ENCODE results near the gene ME3. TPM values are rescaled to one million over a fixed set of nuclear protein-coding genes. Genes with fewer than 3 reads are reported as not detected.

The ME3 gene
- total RNA-seq, 4 donors from 2014 or later, result 30.8 to 54.6 (median 36.7) TPM

- no peaks in the 10 kb centered on the region for H3K27me3 ChIP-seq
- 72 to 83% methylated on average over 2 of the region's 2 CpGs for WGBS, 2 donors
Measured at GRCh38 chr11:86708669-86709068, 36.3 kb upstream of the ME3 start.

GRCh38 chr11:86706338-86707131 is 34.1 kb upstream of the ME3 start:
- Histone ChIP-seq H3K36me3 (no peaks in the 10 kb centered on the region), H3K9me3 (no peaks in the 10 kb centered on the region), H3K27ac (no peak overlapping the region), H3K4me1 (peaks cover 0 to 10% (median 0%) of the 10 kb centered on the region in 4 donors), H3K4me3 (no peak overlapping the region), H3K27me3 (no peaks in the 10 kb centered on the region)
- no peak for DNase-seq (ENCODE audit: low spot score in 2 of 2)
- no peak for TF ChIP-seq EP300 (IDR thresholded peaks at IDR 0.05)
- TF ChIP-seq CTCF (IDR thresholded peaks at IDR 0.05), result no peak
- TF ChIP-seq POLR2A (IDR thresholded peaks at IDR 0.05), result no peak
- WGBS, 2 donors, result 75 to 80% methylated on average over 5 of the region's 5 CpGs

More at GRCh38 chr11:86708669-86709068, 36.3 kb upstream of the ME3 start:
- Histone ChIP-seq H3K4me3 (no peak overlapping the region), H3K4me1 (no peaks in the 10 kb centered on the region), H3K9me3 (no peaks in the 10 kb centered on the region), H3K36me3 (no peaks in the 10 kb centered on the region), H3K27ac (no peak overlapping the region)
- no peak for DNase-seq (ENCODE audit: low spot score in 2 of 2)
- TF ChIP-seq EP300 (IDR thresholded peaks at IDR 0.05), result no peak
- TF ChIP-seq POLR2A (IDR thresholded peaks at IDR 0.05), result no peak
- TF ChIP-seq CTCF (IDR thresholded peaks at IDR 0.05), result no peak

- no peak for TF ChIP-seq EP300 (IDR thresholded peaks at IDR 0.05)
- no peak for TF ChIP-seq POLR2A (IDR thresholded peaks at IDR 0.05)
- no peak for TF ChIP-seq CTCF (IDR thresholded peaks at IDR 0.05)
- Histone ChIP-seq H3K4me3 (no peak overlapping the region), H3K27me3 (no peaks in the 10 kb centered on the region), H3K27ac (no peak overlapping the region), H3K9me3 (no peaks in the 10 kb centered on the region), H3K4me1 (peaks cover 0 to 10% (median 0%) of the 10 kb centered on the region in 4 donors), H3K36me3 (no peaks in the 10 kb centered on the region)
- WGBS, 2 donors, result 82 to 91% methylated on average over 2 of the region's 2 CpGs
- DNase-seq (ENCODE audit: low spot score in 2 of 2), result no peak
Measured at GRCh38 chr11:86704710-86705109, 32.3 kb upstream of the ME3 start.

GRCh38 chr11:86703987-86704386 is 31.6 kb upstream of the ME3 start:
- TF ChIP-seq EP300 (IDR thresholded peaks at IDR 0.05) (no peak), POLR2A (IDR thresholded peaks at IDR 0.05) (no peak), CTCF (IDR thresholded peaks at IDR 0.05) (no peak)
- no peaks in the 10 kb centered on the region for H3K27me3 ChIP-seq
- H3K36me3 ChIP-seq, result no peaks in the 10 kb centered on the region
- no peaks in the 10 kb centered on the region for H3K9me3 ChIP-seq
- no peak overlapping the region for H3K4me3 ChIP-seq
- no peak for DNase-seq (ENCODE audit: low spot score in 2 of 2)
- H3K4me1 ChIP-seq, result peaks cover 0 to 10% (median 0%) of the 10 kb centered on the region in 4 donors
- 84 to 86% methylated on average over 7 of the region's 7 CpGs for WGBS, 2 donors
- H3K27ac ChIP-seq, result no peak overlapping the region

GRCh38 chr11:86702220-86702983 is 30.0 kb upstream of the ME3 start:
- H3K9me3 ChIP-seq, result no peaks in the 10 kb centered on the region
- peak overlapping the region in 1 of 4 donors; percentile 33 for H3K27ac ChIP-seq
- WGBS, 2 donors, result 51 to 57% methylated on average over 4 of the region's 4 CpGs
- peaks cover 0 to 10% (median 0%) of the 10 kb centered on the region in 4 donors for H3K4me1 ChIP-seq
- no peak for DNase-seq (ENCODE audit: low spot score in 2 of 2)
- H3K27me3 ChIP-seq, result no peaks in the 10 kb centered on the region
- H3K36me3 ChIP-seq, result no peaks in the 10 kb centered on the region
- no peak for TF ChIP-seq CTCF (IDR thresholded peaks at IDR 0.05)
- no peak for TF ChIP-seq EP300 (IDR thresholded peaks at IDR 0.05)
- TF ChIP-seq POLR2A (IDR thresholded peaks at IDR 0.05), result no peak
- no peak overlapping the region for H3K4me3 ChIP-seq
